ENCODE results near the gene GALNT14.
A peak's percentile ranks its signal among the peaks of the same experiment; 100 is the strongest.
"Not testable (repeated sequence)": the region's sequence is repeated elsewhere in the genome, so short reads cannot be mapped to it uniquely, and the experiment has no call there.

GALNT14 gene, protein sequence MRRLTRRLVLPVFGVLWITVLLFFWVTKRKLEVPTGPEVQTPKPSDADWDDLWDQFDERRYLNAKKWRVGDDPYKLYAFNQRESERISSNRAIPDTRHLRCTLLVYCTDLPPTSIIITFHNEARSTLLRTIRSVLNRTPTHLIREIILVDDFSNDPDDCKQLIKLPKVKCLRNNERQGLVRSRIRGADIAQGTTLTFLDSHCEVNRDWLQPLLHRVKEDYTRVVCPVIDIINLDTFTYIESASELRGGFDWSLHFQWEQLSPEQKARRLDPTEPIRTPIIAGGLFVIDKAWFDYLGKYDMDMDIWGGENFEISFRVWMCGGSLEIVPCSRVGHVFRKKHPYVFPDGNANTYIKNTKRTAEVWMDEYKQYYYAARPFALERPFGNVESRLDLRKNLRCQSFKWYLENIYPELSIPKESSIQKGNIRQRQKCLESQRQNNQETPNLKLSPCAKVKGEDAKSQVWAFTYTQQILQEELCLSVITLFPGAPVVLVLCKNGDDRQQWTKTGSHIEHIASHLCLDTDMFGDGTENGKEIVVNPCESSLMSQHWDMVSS

DNA sequence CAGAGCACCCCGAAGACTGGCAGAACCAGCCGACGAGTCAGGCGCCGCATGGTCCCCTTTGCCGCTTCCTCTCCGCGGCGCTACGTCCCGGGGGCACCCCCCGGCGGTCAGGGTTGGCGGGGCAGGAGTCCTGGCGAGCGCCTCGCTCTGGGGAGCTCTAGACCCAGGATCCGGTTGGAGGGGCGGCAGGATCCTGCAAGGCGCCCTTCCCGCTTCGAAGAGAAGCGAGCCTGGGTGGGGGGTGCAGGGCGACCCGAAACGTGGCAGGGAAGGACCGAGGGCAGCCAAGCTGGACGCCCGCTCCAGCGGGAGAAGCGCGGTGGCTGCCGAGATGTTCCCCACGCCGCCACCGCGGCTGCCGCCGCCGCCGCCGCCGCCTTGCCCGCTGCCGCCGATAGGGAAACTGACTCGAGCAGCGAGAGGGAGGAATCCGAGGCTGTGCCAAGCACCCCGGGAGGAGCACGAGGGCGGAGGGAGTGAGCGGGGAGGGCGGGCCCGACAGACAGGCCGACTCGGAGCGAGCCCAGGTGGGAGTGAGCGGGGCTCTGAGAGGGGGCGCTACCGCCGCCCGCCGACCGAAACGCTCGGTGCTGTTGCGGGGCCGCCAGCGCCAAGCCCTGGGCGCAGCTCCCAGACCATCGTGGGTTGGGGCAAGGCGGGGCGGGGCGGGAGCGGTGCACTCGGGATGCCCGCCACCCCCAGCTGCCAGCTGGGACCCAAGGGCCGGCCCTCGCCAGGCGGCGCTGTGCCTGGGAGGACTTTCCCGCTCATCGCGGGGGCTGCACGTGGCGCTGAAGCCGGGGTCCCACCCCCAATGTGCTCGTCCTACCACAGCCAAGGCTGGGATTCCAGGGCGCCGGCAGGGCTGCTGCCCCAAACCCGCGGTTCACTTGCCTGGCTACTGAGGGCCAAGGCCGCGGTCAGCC, at the start of gene GALNT14:
Gene GALNT14 (minus strand): TSS at position 404 of the 926 bp plus-strand sequence. CDS start 354 bp downstream, at position 50.
- DNase-seq (ENCODE audit: low read depth in 2 of 2): no peak

DNA sequence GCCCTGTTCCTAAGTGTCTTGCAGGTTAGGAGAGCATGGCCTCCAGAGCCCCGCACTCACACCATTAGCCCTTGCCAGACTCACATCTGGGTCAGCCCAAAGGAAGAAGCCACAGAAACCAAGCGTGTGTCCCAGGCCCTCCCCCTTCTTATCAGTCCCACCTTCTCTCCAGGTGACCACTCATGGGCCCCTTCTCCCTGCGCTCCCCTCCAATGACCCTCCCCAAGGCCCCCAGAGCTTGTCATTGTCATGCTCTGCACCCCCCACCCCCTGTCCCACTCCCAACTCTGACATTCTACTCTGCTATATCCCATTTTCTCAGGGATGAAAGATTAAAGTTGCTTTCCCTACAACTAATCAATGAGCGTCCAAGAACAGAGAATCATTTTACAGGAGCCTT, 48.9 kb upstream of the GALNT14 start:
- no peak for DNase-seq (ENCODE audit: low read depth in 2 of 2)

DNA sequence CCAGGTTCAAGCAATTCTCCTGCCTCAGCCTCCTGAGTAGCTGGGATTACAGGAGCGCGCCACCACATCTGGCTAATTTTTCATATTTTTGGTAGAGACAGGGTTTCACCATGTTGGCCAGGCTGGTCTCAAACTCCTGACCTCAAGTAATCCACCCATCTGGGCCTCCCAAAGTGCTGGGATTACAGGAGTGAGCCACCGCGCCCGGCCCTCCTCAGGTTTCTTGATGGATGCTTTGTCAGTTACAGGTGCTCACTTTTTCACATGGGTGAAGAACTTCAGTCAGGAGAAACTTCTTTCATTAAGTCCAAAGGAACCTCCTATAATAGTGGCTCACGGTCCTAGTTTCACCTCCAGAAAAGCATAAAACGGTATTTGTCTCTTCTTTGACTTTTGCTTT, 45.7 kb upstream of the GALNT14 start:
- DNase-seq (ENCODE audit: low read depth in 2 of 2): not testable (repeated sequence)

DNA sequence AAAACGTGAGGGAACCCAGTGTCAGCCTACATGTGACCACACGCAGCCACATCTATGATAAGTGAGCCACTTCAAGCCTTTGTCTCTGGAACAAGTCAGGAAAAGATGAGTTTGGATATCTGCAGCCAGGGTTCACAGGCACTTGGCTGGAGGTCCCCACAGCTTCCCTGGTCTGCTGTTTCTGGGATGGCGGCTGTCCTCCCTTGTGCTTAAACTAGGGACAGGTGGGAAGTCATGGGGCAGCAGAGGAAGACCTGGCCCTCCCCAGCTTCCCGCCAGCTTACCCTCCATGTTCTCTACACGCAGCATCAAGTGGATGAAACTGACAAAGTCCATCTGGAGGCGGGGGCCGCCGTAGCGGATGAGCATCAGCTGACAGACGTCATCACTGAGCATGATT, 38.5 kb upstream of the GALNT14 start:
- DNase-seq (ENCODE audit: low read depth in 2 of 2): no peak

DNA sequence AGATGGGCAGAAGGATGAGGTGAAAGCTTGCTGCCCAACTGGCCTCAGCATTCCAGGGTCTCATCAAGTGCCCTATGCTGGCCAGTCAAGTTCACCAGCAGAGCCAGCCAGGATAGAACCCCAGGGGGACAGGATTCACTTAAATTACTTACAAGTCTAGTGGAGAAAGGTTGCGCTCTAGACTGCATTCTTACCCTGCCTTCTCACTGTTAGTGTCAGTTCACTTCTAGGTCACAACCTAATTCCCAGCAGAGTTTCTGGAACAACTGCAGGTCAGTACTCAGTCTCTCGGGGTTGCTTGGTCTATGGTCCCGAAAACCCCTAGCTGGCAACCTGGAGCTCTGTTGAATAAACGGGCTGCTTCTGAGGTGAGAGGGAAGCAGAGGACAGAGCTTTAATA, 32.9 kb upstream of the GALNT14 start:
- DNase-seq (ENCODE audit: low read depth in 2 of 2): no peak

DNA sequence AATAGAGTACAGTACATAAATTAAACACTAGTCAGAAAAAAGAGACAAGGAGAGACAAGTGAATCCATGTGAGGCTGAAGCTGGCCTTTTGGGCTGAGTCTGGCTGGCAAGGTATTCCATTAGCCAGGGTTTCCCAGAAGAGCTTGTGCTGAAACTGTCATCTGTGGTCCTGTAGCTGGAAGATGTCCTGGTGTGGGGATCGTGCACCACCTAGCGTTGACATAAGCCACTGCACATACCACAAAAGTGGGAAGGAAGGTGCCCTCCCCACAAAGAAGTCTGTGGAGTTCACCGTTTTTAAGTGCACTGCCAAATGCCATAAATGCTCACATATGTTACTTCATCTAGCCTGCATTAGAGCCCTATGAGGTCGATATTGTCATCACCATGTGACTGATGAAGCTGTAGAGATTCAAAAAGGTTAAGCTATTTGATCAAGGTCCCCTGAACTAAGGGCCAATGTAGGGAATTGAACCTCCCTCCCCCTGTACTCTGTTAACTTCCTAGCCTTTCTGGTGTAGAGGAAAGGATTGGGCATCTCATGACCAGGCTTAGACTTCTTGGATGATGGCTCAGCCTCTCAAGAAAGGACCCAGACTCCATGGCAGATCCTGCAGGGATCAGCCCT, 31.9 kb upstream of the GALNT14 start:
- DNase-seq (ENCODE audit: low read depth in 2 of 2): peak in 1 of 2 donors; percentile 13

DNA sequence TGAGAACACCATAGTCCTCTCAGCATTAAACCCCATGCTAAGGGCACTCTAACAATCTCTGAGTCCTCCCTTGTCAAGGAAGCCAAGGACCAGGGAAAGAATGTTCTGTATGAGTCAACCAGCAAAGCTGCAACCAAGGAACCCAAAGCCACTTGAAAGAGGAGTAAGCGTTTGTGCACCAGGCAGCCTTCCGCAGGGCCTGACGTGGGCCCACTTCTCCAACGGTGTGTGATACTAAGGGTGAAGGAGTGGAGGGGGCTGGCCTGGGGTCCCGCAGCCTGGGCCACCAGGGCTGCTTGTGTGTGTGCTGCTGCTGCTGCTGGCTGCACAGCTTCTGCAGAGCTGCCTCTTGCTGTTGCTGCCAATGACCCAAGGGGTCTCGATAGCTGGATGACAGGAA, 30.1 kb upstream of the GALNT14 start:
- DNase-seq (ENCODE audit: low read depth in 2 of 2): no peak

DNA sequence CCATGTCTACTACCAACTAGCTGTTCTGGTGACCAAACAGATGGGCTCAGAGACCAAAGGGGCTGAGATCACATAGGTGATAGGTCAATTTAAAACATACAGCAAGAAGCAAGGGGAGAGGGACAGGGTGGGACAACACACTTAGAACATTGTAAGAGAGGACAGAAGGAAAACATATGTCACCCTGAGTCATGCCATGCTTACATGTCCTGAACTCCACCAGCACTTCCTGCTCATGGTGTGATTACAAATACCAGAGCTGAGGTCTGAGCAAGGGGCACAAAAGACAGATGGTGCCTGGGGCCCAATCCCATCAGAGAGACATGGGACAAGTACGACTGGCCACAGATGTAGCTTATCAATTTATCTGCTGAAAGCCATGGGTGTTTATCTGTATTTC, 28.7 kb upstream of the GALNT14 start:
- no peak for DNase-seq (ENCODE audit: low read depth in 2 of 2)

DNA sequence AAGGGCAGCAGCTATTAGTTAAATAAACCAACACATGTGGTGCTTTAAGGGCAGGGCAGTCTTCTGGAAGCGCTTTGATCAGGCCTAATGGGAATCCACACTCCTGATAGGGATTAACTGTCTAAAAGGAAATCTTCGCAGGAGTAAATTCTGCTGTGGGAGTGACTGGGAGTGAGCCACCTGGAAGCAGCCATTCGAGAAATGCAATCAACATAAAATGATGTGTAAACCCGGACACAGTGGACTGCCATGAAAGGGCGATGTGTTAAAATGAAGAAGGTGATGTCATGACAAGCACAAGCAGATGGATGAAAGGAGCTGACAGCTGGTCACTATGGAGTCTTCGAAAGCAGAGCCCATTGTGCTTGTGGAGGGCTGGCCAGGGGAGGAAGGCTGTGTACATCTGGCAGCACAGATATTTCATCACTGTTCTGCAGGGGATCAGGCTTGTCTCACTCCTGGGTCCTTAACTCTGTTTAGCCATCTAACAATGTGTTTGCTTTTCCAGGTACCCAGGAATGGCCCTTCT, 24.8 kb upstream of the GALNT14 start:
- no peak for DNase-seq (ENCODE audit: low read depth in 2 of 2)

DNA sequence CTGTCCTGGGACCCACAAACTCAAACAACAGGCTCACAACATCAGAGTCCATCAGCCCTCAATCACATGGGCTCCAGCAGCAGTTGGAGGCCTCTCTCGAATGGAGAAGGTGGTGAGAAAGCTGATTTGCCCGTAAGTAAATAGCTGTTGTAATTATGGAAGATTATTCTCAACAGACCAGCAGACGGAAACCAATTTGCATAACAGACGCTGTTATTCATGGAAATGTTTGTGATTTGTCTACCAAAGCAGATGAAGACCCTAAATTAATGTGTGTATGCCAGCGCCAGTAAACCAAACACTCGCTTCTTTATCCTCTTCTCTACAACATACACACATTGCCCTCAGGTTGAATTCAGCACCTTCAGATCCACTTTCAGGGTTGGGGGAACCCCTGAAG, 23.4 kb upstream of the GALNT14 start:
- DNase-seq (ENCODE audit: low read depth in 2 of 2): no peak

DNA sequence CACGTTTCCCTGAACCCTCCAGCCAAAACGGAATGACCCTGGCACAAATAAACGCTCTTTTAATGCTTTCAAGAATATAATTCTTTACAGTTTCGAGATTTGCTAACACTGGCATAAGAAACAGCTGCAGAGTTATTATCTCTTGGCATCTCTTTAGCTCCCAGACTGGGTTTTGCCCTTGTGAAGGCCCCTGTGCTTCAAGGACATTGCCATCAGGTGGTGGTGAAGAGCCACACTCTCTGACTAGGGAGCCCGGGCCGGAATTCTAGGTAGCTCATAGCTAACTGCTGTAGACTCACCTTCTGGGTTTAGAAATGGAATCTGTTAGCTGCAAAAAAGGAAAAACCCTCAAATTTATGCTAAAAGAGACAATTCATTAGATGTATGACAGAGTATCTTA, 13.3 kb upstream of the GALNT14 start:
- DNase-seq (ENCODE audit: low read depth in 2 of 2): no peak

DNA sequence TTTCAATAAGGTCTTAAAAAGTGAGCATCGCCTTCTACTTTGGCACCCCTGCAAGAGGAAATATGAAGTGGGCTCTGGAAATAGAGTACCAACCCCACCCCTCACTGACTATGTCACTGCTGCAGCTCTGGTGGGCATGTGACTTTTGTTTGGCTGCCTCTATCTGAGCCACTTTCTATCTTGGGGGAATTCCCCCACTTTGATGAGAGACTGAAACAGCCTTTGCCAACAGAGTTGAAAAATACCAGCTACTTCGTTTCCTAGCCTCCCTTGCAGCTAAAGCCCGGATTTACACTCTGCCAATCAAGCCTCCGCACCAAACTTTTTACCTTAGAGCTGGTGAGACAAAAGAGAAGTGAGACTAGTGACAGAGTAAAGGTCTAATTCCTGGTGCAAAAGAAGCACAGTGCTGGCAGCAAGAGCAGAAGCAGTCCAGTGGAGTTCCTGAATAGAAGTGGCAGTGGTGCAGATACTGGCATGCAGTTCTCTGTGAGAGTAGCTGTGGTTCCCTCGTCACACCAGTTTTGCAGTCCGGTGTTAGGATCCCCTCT, 12.0 kb upstream of the GALNT14 start:
- no peak for DNase-seq (ENCODE audit: low read depth in 2 of 2)

DNA sequence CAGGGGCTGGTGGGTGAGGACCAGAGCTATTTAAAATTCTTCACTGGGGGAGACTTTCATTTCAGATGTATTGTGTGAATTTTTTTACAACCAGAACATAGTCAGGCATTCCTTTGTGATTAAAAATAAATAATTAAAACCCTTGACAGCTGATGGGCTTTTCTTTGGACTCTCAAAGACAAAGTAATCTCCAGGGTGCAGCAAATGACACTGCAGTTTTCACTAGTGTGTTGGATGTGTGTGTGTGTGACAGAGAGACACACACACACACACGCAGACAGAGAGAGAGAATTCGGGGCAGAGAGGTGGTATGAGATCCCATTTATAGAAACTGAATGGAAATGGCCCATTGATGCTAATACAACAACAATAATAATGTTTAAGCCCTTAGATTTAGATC, 10.3 kb upstream of the GALNT14 start:
- no peak for DNase-seq (ENCODE audit: low read depth in 2 of 2)

DNA sequence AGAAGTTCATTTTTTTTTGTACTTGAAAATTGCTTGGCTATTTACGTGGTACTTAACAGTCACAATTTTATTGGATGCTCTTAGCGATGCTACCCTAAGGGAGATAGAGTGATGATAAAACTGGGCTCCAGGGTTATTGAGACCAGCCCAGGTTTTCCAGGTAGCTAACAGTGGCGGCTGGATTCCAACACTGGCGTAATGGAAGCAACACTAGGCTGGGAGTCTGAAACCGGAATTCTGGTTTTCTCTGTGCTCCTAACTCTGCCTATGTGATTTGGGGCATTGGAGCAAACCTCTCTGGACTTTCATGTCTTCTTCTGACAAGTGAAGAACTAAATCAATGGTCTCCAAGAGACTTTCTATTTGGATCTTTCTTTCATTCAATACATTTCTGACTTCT, 9.4 kb upstream of the GALNT14 start:
- no peak for DNase-seq (ENCODE audit: low read depth in 2 of 2)

DNA sequence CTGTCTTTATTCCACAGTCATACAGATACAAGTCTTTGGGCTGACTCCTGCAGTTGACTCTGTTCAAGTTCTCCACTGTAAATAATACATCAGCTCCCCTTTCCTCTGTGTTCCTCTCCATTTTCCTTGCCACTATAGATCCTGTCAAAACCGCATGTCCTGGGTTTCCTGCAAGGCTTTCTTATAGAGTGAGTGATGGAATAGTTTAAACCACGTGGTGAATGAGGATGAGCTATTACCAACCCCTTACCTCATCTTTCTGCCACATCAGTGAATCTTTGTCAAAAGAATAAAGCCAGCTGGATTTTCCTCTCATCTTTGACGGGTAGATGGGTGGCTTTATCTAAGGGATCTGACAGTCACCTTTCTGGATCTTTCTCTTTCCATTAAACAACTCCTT, 3.9 kb upstream of the GALNT14 start:
- no peak for DNase-seq (ENCODE audit: low read depth in 2 of 2)

DNA sequence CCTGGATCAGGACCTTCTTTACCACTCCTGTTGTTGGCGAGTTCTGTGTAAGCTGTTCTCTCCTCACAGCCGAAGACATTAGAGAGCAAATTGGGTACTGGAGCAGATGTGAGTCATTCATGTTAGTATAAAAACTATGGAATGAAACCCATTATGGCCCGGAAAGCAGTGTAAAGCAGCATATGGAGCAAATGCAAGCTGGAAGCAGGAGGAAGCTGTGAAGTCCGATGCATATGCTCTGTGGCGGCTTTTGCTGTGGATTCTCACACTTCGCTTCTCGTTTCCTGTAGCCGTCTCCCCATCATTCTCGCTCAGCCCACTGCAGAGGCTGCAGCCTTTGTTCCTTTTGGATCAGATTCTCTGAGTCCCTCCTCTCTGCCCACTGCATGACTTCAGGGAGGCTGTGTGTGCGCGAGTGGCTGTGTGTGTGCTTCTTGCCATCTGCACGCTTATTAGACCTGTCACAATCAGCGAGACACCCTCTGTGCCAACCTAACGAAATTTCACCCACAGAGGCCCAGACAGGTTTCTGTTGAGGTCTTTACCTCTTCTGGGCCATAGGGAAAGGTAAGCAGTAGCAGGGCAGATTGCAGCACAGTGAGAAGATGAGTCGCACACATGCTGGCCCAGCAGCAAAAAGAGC, 3.3 kb upstream of the GALNT14 start:
- no peak for DNase-seq (ENCODE audit: low read depth in 2 of 2)

DNA sequence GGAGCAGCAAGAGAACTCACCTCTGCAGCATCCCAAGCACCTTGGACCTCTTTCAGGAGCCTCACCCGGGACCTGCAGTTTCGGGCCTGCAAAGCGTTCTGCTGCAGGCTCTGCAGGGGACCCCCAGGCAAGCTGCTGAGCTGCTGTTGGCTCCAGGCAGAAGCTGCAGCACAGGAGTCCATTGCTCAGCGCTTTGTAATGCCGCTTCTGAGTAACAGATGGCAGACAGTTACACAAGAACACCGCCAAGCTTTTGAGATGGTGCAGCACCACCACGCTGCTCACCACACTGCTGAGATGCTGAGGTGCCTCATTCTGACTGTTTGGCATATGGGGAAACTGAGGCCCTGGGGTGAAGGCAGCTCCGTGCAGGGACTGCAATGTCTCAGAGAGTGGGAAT, 1.9 kb upstream of the GALNT14 start:
- DNase-seq (ENCODE audit: low read depth in 2 of 2): no peak

DNA sequence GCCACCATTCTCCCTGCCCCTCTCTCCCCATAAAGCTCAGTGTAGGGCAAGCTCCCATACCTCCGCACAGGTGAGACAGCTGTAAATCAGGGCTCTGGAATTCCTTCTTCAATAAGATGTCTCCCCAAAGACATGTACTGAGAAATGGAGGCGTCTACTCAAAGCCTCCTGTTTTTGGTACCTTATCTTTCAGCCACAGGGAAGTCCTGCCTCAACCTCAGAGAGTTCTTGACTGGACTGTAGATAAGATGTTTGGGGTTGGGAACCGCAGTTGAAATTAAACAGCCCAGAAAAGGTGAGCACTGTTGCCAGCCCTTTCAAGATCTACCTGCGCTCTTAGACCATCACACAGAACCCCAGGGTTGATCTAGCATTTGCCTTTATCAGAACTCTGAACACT, 1.4 kb upstream of the GALNT14 start:
- DNase-seq (ENCODE audit: low read depth in 2 of 2): no peak

DNA sequence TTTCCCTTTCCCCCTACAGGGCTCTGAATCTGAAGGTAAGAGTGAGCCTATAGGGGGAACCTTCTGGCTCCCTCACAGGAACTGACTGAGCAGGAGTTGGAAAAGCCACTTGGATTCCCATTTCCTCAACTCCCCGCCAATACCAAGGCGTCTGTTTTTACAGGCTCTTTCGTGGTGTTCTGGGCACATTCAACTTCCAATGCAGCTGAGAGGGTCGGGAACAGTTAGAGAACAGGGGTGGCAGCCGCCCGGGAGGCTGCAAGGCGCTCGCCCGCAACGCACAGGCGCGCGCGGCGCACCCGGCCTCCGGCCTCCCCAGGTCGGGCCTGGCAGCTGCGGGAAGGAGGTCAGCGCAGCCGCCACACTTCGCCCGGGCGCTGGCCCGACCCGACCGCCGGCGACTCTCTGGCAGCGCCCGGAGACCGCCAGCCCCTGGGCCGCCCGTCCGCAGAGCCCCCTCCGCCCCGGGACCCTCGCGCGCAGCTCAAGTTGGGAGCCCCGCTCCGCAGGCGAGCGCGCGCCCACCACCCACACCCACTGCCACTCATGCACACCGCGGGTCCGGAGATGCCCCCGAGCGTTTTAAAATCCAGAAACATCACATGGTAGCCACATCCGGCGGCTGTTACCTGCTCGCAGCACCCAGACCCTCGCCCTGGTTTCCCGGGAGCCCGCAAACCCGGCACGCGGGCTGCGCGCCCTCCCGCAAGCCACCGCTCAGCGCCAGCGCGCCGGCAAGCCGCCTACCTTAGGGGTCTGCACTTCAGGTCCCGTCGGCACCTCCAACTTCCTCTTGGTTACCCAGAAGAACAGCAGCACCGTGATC, 816 bp downstream of the GALNT14 start:
- no peak for DNase-seq (ENCODE audit: low read depth in 2 of 2)

DNA sequence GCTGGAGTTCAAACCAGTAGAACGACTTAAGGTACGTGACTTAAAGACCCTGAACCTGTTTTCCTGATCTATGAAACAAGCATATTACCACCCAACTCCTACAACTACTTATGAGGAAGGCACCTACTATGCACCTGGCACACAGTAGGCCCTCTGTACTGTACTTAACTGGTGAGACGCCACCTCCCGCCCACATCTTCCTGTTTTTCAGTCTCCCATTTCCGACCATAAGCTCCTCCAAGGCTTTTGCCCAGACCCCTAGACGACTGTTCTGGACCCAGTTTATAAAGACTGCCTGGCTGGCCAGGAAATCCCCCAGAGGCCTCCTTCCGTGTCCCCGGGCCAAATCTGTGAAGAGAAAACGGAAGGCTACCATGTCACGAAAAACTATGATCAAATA, 1.5 kb downstream of the GALNT14 start:
- DNase-seq (ENCODE audit: low read depth in 2 of 2): no peak
